Measurements from ENCODE around the gene MAGI2.

MAGI2 gene

DNA sequence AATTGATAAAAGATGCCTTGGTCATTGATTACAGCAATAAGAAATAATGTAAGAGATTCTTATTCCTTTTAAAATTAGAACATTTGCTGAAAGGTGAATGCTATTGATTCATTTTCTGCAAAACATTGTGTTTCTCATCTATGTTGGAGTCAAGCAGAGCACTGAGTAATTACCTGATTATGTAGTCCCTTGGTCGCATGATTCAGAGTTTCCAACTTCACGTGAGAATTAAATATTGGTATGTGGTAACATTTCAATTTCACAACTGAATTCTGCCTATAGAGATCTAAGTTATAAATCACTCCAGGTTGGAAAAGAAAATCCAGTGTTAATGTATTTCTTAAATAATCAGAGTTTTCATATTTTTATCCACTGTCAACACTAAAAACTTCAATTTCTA, 953.5 kb downstream of the MAGI2 start:
- Histone ChIP-seq H3K36me3 (ENCODE audit: control insufficient read depth, insufficient read depth, low read length) (no peaks in the 10 kb centered on the region), H3K9me3 (ENCODE audit: control insufficient read depth, insufficient read depth, low read depth, low read length) (no peaks in the 10 kb centered on the region), H3K4me1 (ENCODE audit: control insufficient read depth, insufficient read depth, low read length) (peaks cover 23% of the 10 kb centered on the region), H3K27me3 (ENCODE audit: control insufficient read depth, insufficient read depth, low read length) (no peaks in the 10 kb centered on the region), H3K4me3 (ENCODE audit: low read depth, low read length) (no peak overlapping the region), H3K9ac (ENCODE audit: low read length) (no peak overlapping the region), H3K27ac (ENCODE audit: low read depth, low read length) (no peak overlapping the region)

DNA sequence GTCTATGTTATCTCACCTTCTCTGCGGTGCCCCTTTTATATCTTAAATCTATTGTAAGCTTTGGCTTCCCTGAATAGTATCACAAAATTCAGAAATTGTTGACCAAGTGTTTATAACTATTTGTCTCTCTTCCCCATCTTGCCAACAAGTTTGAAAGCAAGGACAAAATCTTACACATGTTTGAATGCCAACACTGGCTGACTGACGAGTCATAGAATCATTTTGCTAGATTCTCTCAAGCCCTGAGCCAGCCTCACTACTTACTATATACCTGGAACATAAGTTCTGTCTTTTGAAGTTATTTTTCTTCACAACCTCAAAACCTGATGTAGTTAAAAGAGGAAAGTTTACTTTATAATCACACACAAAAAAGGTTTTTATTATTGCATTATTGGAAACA, 954.2 kb downstream of the MAGI2 start:
- H3K9ac ChIP-seq (ENCODE audit: low read length): no peak overlapping the region
- H3K4me3 ChIP-seq (ENCODE audit: low read depth, low read length): no peak overlapping the region
- no peak overlapping the region for H3K27ac ChIP-seq (ENCODE audit: low read depth, low read length)
- H3K36me3 ChIP-seq (ENCODE audit: control insufficient read depth, insufficient read depth, low read length): no peaks in the 10 kb centered on the region
- H3K4me1 ChIP-seq (ENCODE audit: control insufficient read depth, insufficient read depth, low read length): peaks cover 23% of the 10 kb centered on the region
- no peaks in the 10 kb centered on the region for H3K9me3 ChIP-seq (ENCODE audit: control insufficient read depth, insufficient read depth, low read depth, low read length)
- H3K27me3 ChIP-seq (ENCODE audit: control insufficient read depth, insufficient read depth, low read length): no peaks in the 10 kb centered on the region

DNA sequence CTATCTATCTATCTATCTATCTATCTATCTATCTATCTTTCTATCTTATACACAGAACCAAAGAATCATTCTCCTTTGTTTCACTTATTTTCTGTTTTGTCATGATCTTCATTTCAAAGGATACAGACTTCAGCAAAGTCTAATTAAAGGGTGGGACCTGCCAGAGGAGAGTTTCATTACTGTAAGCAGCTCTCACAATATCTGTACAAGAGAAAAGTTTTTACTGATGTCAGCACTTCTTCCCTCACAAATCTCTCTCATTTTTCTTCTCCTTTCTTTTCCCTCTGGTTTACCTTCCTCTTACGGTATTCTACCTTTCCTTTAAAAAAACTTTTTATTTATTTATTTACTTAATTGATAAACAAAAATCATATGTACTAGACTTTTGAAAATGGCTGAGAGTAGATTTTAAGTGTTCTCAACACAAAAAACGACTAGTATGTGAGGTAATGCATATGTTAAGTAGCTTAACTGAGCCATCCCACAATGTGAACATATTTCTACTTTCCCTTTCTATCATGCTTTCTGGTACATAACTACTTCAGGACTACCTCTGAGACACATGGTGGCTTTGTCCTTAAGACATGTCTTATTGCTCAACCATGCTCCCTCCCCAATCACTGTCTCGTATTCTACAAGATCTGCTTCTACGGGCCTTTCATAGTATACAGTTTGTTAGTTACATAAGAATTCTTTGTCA, 955.6 kb downstream of the MAGI2 start:
- H3K9ac ChIP-seq (ENCODE audit: low read length): no peak overlapping the region
- H3K36me3 ChIP-seq (ENCODE audit: control insufficient read depth, insufficient read depth, low read length): no peaks in the 10 kb centered on the region
- no peaks in the 10 kb centered on the region for H3K27me3 ChIP-seq (ENCODE audit: control insufficient read depth, insufficient read depth, low read length)
- H3K9me3 ChIP-seq (ENCODE audit: control insufficient read depth, insufficient read depth, low read depth, low read length): no peaks in the 10 kb centered on the region
- H3K27ac ChIP-seq (ENCODE audit: low read depth, low read length): no peak overlapping the region
- peaks cover 27% of the 10 kb centered on the region for H3K4me1 ChIP-seq (ENCODE audit: control insufficient read depth, insufficient read depth, low read length)
- H3K4me3 ChIP-seq (ENCODE audit: low read depth, low read length): no peak overlapping the region

DNA sequence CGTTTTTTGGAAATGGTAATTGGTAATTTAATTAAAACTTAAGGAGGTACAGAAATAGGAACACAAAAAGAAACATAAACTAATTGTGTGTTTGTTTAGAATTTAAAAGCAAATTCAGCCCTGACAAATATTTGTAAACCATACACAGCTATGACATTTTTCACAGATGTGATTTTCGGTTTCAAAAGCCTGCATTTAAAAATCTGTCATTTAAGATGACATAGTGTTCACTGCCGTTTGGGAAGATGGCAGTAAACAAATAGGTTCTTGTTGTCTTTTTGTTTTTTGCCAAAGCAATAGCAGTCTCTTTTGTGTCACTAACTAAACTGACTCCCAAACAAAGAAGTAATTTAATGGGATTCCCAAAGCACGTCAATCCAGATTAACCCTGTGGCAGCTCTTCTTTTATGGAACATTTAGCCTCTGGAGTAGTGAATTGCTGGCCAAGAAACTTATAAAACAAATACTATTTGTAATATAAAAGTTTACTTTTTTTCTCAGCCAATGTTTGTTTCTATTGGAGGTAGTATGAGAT, 957.3 kb downstream of the MAGI2 start:
- H3K4me3 ChIP-seq (ENCODE audit: low read depth, low read length): no peak overlapping the region
- H3K4me1 ChIP-seq (ENCODE audit: control insufficient read depth, insufficient read depth, low read length): peaks cover 34% of the 10 kb centered on the region
- no peaks in the 10 kb centered on the region for H3K36me3 ChIP-seq (ENCODE audit: control insufficient read depth, insufficient read depth, low read length)
- no peaks in the 10 kb centered on the region for H3K27me3 ChIP-seq (ENCODE audit: control insufficient read depth, insufficient read depth, low read length)
- no peak overlapping the region for H3K27ac ChIP-seq (ENCODE audit: low read depth, low read length)
- H3K9me3 ChIP-seq (ENCODE audit: control insufficient read depth, insufficient read depth, low read depth, low read length): no peaks in the 10 kb centered on the region
- H3K9ac ChIP-seq (ENCODE audit: low read length): no peak overlapping the region

DNA sequence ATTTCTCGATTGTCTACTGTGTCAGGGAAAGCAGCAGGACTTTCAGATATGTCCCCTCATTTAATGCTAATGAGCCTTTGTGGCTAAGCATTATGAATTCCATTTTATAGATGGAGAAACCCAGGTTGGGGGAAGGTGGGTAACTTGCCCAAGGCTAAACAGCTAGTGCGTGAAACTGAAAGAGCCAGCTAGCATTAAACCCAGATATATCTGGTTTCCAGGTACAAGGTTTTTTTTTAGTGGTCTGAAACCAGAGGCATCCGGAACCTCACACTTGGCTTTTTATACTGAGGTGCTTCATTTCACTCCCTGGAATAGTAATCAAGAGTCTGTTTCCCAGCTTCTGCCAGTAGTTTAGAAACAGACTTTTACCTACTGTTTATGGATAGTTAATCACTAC, 960.1 kb downstream of the MAGI2 start:
- H3K4me3 ChIP-seq (ENCODE audit: low read depth, low read length): no peak overlapping the region
- H3K9me3 ChIP-seq (ENCODE audit: control insufficient read depth, insufficient read depth, low read depth, low read length): no peaks in the 10 kb centered on the region
- H3K36me3 ChIP-seq (ENCODE audit: control insufficient read depth, insufficient read depth, low read length): no peaks in the 10 kb centered on the region
- H3K27ac ChIP-seq (ENCODE audit: low read depth, low read length): no peak overlapping the region
- H3K9ac ChIP-seq (ENCODE audit: low read length): no peak overlapping the region
- H3K27me3 ChIP-seq (ENCODE audit: control insufficient read depth, insufficient read depth, low read length): no peaks in the 10 kb centered on the region
- H3K4me1 ChIP-seq (ENCODE audit: control insufficient read depth, insufficient read depth, low read length): peaks cover 38% of the 10 kb centered on the region

DNA sequence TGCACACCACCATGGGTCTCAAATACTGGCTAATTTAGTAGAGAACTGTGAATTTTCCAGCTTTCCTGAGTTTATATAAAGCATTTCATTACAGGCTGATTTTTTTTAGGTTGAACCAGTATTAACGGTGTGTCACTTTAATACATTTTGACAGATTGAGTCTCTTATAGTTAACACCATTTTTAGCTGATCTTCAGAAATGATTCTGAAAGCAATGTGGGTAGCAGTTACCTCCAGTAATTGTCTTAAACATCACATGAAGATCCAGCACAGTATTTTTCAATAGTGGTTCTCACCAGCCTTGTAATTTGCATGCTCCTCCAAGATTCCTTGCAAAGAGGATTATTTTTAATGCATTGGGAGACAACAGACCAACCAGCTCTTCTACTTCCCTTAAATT, 961.3 kb downstream of the MAGI2 start:
- Histone ChIP-seq H3K36me3 (ENCODE audit: control insufficient read depth, insufficient read depth, low read length) (no peaks in the 10 kb centered on the region), H3K4me1 (ENCODE audit: control insufficient read depth, insufficient read depth, low read length) (peaks cover 32% of the 10 kb centered on the region), H3K9me3 (ENCODE audit: control insufficient read depth, insufficient read depth, low read depth, low read length) (no peaks in the 10 kb centered on the region), H3K27me3 (ENCODE audit: control insufficient read depth, insufficient read depth, low read length) (no peaks in the 10 kb centered on the region), H3K4me3 (ENCODE audit: low read depth, low read length) (no peak overlapping the region), H3K27ac (ENCODE audit: low read depth, low read length) (no peak overlapping the region), H3K9ac (ENCODE audit: low read length) (no peak overlapping the region)

DNA sequence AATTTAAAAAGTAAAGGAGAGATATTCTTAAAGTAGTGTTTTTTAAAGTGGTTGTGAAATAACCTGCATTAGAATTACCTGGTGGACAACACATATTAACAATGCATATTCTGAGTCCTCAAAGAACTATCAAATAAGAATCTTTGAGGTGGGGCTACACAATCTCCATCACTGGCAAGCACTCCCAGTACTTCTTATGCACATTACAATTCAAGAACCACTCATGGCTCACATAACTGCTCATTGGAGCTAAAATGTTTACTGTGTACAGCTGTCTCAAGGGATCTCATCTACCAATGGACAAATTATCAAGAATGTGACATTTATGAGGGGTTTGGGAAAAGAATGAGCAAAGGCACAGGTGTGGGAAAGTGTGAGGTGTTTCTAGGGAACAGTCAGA, 962.9 kb downstream of the MAGI2 start:
- H3K27me3 ChIP-seq (ENCODE audit: control insufficient read depth, insufficient read depth, low read length): no peaks in the 10 kb centered on the region
- H3K4me1 ChIP-seq (ENCODE audit: control insufficient read depth, insufficient read depth, low read length): peaks cover 22% of the 10 kb centered on the region
- H3K27ac ChIP-seq (ENCODE audit: low read depth, low read length): no peak overlapping the region
- no peak overlapping the region for H3K9ac ChIP-seq (ENCODE audit: low read length)
- H3K36me3 ChIP-seq (ENCODE audit: control insufficient read depth, insufficient read depth, low read length): peaks cover 5% of the 10 kb centered on the region; the same call in 1 of the 2 replicates
- H3K9me3 ChIP-seq (ENCODE audit: control insufficient read depth, insufficient read depth, low read depth, low read length): no peaks in the 10 kb centered on the region
- H3K4me3 ChIP-seq (ENCODE audit: low read depth, low read length): no peak overlapping the region

DNA sequence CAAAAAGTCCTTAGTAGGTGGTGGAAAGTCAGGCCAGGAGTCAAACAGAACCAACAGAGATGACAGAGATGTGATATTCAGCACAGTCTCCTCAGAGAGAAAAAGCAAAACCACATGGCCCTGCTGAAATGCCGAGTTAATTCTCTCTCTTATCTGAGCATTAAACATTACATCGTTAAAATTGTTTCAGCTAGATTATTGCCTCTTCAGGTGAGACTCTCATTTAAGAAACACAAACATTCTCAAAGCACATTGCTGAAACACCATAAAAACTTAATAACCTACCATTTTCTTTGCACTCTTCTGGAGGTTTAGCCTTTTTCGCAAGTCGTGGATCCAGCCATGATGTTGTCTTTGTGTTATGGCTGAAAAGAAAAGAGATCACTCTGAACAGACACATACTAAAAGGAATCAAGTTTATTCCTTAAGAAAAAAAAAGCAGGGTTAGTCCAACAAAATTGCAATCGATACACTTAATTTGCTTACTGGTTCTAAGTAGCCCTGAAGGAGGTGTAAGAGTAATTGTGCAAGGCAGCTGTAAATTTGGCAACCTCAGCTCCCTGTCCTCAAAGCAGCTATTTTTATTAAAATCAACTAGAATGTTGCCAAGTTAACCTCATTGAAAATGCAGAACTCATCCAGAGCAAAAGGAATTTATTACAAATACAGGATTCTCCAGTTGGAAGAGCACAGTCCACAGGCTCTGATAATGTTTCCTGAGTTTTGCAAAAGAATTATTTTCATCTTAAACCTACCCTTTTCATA, 963.8 kb downstream of the MAGI2 start:
- Histone ChIP-seq H3K4me3 (ENCODE audit: low read depth, low read length) (no peak overlapping the region), H3K9ac (ENCODE audit: low read length) (no peak overlapping the region), H3K27me3 (ENCODE audit: control insufficient read depth, insufficient read depth, low read length) (no peaks in the 10 kb centered on the region), H3K9me3 (ENCODE audit: control insufficient read depth, insufficient read depth, low read depth, low read length) (no peaks in the 10 kb centered on the region), H3K27ac (ENCODE audit: low read depth, low read length) (peak overlapping the region; percentile 45; the same call in 1 of the 2 replicates), H3K36me3 (ENCODE audit: control insufficient read depth, insufficient read depth, low read length) (peaks cover 5% of the 10 kb centered on the region; the same call in 1 of the 2 replicates), H3K4me1 (ENCODE audit: control insufficient read depth, insufficient read depth, low read length) (peaks cover 22% of the 10 kb centered on the region)

DNA sequence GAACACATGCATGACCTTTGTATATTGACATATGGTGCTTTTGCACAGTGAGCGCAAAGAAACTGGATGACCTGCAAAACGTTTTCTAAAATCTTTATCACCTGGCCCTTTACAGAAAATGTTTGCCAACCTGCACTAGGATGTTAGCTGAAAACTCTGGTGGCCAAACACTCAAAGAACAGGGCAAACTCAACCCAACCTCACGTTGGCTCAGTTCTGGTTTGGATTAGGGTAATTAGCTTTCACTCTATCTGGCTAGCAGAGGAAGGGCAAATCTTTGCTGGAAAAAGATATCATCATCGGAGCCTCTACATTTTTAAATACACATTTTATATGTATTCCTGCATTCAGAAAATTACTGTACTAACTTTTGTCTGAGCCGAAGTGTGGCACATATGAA, 966.0 kb downstream of the MAGI2 start:
- Histone ChIP-seq H3K9ac (ENCODE audit: low read length) (no peak overlapping the region), H3K4me3 (ENCODE audit: low read depth, low read length) (no peak overlapping the region), H3K9me3 (ENCODE audit: control insufficient read depth, insufficient read depth, low read depth, low read length) (no peaks in the 10 kb centered on the region), H3K27me3 (ENCODE audit: control insufficient read depth, insufficient read depth, low read length) (no peaks in the 10 kb centered on the region), H3K4me1 (ENCODE audit: control insufficient read depth, insufficient read depth, low read length) (peaks cover 18% of the 10 kb centered on the region), H3K36me3 (ENCODE audit: control insufficient read depth, insufficient read depth, low read length) (peaks cover 5% of the 10 kb centered on the region; the same call in 1 of the 2 replicates), H3K27ac (ENCODE audit: low read depth, low read length) (no peak overlapping the region)

DNA sequence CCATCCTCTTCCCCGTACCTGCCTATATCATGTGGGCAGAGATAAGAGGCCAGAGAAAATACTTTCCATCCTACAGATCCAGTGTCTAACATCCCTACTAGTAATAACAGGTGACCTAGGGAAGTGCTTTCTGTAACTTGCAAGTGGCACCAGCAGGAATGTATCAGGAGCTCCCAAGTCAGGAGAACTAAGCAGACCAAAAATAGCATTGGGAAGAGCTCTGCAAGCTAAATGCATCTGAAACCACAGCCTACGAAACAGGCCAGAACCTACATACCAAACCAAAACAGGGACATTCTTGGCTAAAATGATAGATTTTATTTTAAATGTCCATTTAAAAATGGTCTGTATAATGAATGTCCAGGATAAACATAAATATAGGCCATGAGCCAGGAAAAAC, 974.1 kb downstream of the MAGI2 start:
- H3K27ac ChIP-seq (ENCODE audit: low read depth, low read length): no peak overlapping the region
- H3K4me1 ChIP-seq (ENCODE audit: control insufficient read depth, insufficient read depth, low read length): no peaks in the 10 kb centered on the region
- H3K9me3 ChIP-seq (ENCODE audit: control insufficient read depth, insufficient read depth, low read depth, low read length): no peaks in the 10 kb centered on the region
- H3K27me3 ChIP-seq (ENCODE audit: control insufficient read depth, insufficient read depth, low read length): no peaks in the 10 kb centered on the region
- no peaks in the 10 kb centered on the region for H3K36me3 ChIP-seq (ENCODE audit: control insufficient read depth, insufficient read depth, low read length)
- no peak overlapping the region for H3K4me3 ChIP-seq (ENCODE audit: low read depth, low read length)
- no peak overlapping the region for H3K9ac ChIP-seq (ENCODE audit: low read length)

DNA sequence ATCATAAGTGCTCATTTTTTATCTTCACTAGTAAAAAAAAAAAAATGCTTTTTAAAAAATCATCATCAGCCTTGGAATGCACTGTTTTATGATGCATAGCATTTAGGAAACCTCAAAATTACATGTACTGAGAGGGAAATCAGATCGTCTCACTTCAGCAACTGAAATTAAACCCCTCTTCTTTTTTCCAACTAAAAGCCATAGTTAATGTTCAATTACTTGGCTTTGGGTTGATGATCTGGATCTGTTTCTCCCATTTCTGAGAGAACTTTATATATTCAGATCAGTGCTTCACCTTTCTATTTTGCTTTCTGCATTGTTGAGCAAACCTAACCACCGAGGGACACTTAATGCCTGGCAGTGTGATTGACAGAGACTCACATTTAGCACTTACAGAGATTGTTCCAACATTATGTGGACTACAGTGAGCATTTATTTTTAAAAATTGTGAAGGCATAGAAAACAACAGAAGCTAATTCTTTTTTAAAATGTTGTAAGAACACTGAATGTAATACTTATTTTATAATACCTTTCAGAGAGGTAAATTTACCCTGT, 976.5 kb downstream of the MAGI2 start:
- H3K27ac ChIP-seq (ENCODE audit: low read depth, low read length): no peak overlapping the region
- no peaks in the 10 kb centered on the region for H3K9me3 ChIP-seq (ENCODE audit: control insufficient read depth, insufficient read depth, low read depth, low read length)
- H3K27me3 ChIP-seq (ENCODE audit: control insufficient read depth, insufficient read depth, low read length): no peaks in the 10 kb centered on the region
- no peaks in the 10 kb centered on the region for H3K36me3 ChIP-seq (ENCODE audit: control insufficient read depth, insufficient read depth, low read length)
- H3K4me1 ChIP-seq (ENCODE audit: control insufficient read depth, insufficient read depth, low read length): peaks cover 4% of the 10 kb centered on the region; the same call in 1 of the 2 replicates
- H3K9ac ChIP-seq (ENCODE audit: low read length): no peak overlapping the region
- no peak overlapping the region for H3K4me3 ChIP-seq (ENCODE audit: low read depth, low read length)

All from HUES6 (cell line).